Psoas muscle (tissue), 8 donors: ENCODE measurements around the gene INTS13. TPM values are rescaled to one million over a fixed set of nuclear protein-coding genes. Genes with fewer than 3 reads are reported as not detected.
A peak's percentile ranks its signal among the peaks of the same experiment; 100 is the strongest.

Experiments used
- ATAC-seq, 4 donors: fragments of 200-7000 bp; cut with Tn5 transposase; one replicate each; pipeline ENCODE4 v1.9.1; 2020; ENCODE audit warnings: moderate library complexity in 3 of 4, mild to moderate bottlenecking in 2 of 4
- DNase-seq, 2 donors: peaks; one replicate each; pipeline ENCODE4 v3.0.0-alpha.2; 2020
- H3K27ac ChIP-seq: fragments of 200-600 bp; one replicate; pipeline ENCODE4 v1.8.0; 2022
- H3K27me3 ChIP-seq, 3 donors: fragments of 200-600 bp in 1 of 3; one replicate each; pipeline versions ENCODE4 v1.6.1 to v1.8.0; 2013 to 2022; ENCODE audit warnings: low read length in 2 of 3, mild to moderate bottlenecking in 2 of 3, moderate library complexity in 1 of 3; ENCODE audit not compliant: insufficient read depth in 3 of 3
- H3K36me3 ChIP-seq, 2 donors: fragments of 200-600 bp in 1 of 2; one replicate each; pipeline versions ENCODE4 v1.6.1 to v1.8.0; 2013 to 2022; ENCODE audit warnings: low read depth in 1 of 2, mild to moderate bottlenecking in 1 of 2, moderate library complexity in 1 of 2; ENCODE audit not compliant: insufficient read depth in 1 of 2
- H3K4me1 ChIP-seq: fragments of 200-600 bp; one replicate; pipeline ENCODE4 v1.8.0; 2022
- H3K4me3 ChIP-seq: fragments of 200-600 bp; one replicate; pipeline ENCODE4 v1.8.0; 2022; ENCODE audit warnings: mild to moderate bottlenecking
- H3K9me3 ChIP-seq: fragments of 200-600 bp; one replicate; pipeline ENCODE4 v1.8.0; 2022
- WGBS, 3 donors: extraction: QIAGEN DNeasy Blood & Tissue Kit; methylation state at CpG; one replicate each; pipeline versions ENCODE4 v1.1.6 to v1.1.7; 2013; 5-methylcytosine and 5-hydroxymethylcytosine counted together
- intact Hi-C, 2 donors: fragments of 100-400 bp; cut with DNase I; formaldehyde crosslinking; loops; one replicate each; pipeline versions ENCODE4 v1.11.0 to v1.14.2; 2022
- polyA plus RNA-seq, 3 donors: library from polyadenylated mRNA; stranded (reverse); fragments of 200-250 nt; gene quantifications; one replicate each; pipeline ENCODE4 v1.2.3, GENCODE V29; 2013
- total RNA-seq, 4 donors: library from RNA; stranded (reverse); fragmentation: NEBNext Ultra II Directional in 2 of 4; extraction: Animal tissue kit (Norgen Biotek cat#: 25700) in 2 of 4; gene quantifications; one replicate each; pipeline versions ENCODE4 v1.2.1 to v1.2.4, GENCODE V29; 2021 to 2023
- TF ChIP-seq, protein P1 (sequence below): fragments of 200-600 bp; IDR thresholded peaks from one replicate; pipeline ENCODE4 v1.8.0; 2022; ENCODE audit warnings: antibody characterized with exemption
- donor health status: healthy with polysubstance abuse.
- donor health status: DM: no; HTN: no; CAD: no; lungs with moderate emphysema.
- donor health status: Bipolar disorder and iron deficiency.
- donor health status: healthy.
- donor health status: DM: yes; HTN: yes; CAD: no.
- donor health status: DM: no; HTN: no; CAD: no.
- donor health status: DM: no; HTN: no; CAD: no.
- donor health status: DM: yes; HTN: yes; CAD: no.

INTS13 gene
- total and polyA plus RNA-seq, 7 donors = 21.0 to 35.4 (median 24.6) TPM

- TF ChIP-seq, protein P1, sequence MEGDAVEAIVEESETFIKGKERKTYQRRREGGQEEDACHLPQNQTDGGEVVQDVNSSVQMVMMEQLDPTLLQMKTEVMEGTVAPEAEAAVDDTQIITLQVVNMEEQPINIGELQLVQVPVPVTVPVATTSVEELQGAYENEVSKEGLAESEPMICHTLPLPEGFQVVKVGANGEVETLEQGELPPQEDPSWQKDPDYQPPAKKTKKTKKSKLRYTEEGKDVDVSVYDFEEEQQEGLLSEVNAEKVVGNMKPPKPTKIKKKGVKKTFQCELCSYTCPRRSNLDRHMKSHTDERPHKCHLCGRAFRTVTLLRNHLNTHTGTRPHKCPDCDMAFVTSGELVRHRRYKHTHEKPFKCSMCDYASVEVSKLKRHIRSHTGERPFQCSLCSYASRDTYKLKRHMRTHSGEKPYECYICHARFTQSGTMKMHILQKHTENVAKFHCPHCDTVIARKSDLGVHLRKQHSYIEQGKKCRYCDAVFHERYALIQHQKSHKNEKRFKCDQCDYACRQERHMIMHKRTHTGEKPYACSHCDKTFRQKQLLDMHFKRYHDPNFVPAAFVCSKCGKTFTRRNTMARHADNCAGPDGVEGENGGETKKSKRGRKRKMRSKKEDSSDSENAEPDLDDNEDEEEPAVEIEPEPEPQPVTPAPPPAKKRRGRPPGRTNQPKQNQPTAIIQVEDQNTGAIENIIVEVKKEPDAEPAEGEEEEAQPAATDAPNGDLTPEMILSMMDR = no peak
- intact Hi-C loops = no loop called here
- Histone ChIP-seq H3K36me3 (peaks cover 3 to 15% of the 10 kb centered on the region in 2 donors), H3K27ac (no peak overlapping the region), H3K4me3 (no peak overlapping the region), H3K9me3 (no peaks in the 10 kb centered on the region), H3K27me3 (no peaks in the 10 kb centered on the region), H3K4me1 (no peaks in the 10 kb centered on the region)
- DNase-seq (no peak), ATAC-seq (no peak)
- 70 to 84% (median 77%) methylated on average over 4 of the region's 4 CpGs for WGBS, 3 donors
Observed at GRCh38 chr12:26895672-26896071, 42.1 kb downstream of the INTS13 start.

DNA sequence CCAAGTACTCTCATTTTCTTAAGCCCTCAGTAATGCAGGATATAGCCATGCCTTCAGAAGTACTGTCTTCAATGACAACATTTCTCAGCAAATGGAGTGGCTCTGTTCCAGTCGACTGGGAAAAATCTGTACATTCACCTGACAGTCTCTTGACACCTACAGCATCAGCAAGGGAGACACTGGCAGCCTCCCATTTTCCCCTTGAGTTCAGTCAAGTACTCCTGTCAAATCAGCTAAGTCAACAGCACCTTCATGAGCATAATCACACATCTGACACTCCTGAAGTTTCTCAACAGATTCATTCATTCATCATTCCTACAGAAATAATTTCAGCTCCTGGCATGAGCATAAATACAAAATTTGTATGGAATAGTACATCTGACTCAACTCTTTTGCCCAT lies 46.1 kb downstream of the INTS13 start:
- Histone ChIP-seq H3K27me3 (no peaks in the 10 kb centered on the region), H3K9me3 (no peaks in the 10 kb centered on the region), H3K4me1 (no peaks in the 10 kb centered on the region), H3K36me3 (no peaks in the 10 kb centered on the region), H3K27ac (no peak overlapping the region), H3K4me3 (no peak overlapping the region)
- WGBS, 3 donors = 38 to 85% (median 83%) methylated on average over 1 of the region's 1 CpG
- TF ChIP-seq, protein P1 = no peak
- no peak for DNase-seq
- intact Hi-C loops = no loop called here
- ATAC-seq = no peak

- H3K4me3 ChIP-seq = no peak overlapping the region
- H3K27me3 ChIP-seq = no peaks in the 10 kb centered on the region
- H3K27ac ChIP-seq = no peak overlapping the region
- no peaks in the 10 kb centered on the region for H3K9me3 ChIP-seq
- TF ChIP-seq, protein P1 = no peak
- 74 to 77% (median 77%) methylated on average over 5 of the region's 5 CpGs for WGBS, 3 donors
- no peaks in the 10 kb centered on the region for H3K36me3 ChIP-seq
- no peaks in the 10 kb centered on the region for H3K4me1 ChIP-seq
- DNase-seq = no peak
- ATAC-seq = peak in 1 of 4 donors; percentile 71
- intact Hi-C loops = no loop called here
Observed at GRCh38 chr12:26890784-26891183, 47.0 kb downstream of the INTS13 start.

DNA sequence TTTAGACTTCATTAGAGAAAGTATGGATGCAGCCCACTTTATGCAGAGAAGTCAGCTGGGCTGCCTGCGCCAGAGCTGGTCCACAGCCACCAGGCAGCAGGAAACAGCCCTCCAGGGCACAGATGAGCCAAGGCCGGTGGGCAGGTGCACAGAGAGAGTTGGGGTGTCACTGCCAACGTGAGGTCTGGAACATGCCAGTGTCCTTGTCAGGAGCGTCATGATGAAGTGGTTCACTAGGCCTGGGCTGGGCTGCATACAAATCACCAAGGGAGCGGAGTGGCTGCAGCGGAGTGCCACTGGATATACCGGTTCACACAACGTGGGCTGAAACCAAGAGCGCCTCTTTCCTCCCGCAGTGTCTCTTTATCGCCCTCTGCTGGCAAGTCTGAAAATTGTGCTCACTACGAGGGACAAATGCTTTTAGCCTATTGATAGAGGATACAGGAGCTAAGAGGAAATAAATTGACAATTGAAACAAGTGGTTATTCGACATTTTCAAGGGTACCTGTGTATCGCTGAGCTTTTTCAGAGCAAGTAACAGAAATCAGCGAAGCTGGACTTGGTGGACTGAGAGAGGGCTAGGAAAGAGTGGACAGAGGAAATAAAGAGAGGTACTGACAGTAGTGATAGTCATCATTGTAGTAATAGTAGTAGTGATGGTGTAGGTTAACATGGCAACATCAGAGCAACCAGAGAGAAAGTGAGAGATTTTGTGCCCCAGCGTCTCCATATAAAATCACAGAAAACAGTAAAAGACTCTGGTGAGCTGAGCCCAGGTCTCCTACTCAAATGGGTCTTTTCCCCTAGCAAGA lies 52.8 kb downstream of the INTS13 start:
- 9 to 13% (median 10%) methylated on average over 16 of the region's 16 CpGs for WGBS, 3 donors
- H3K36me3 ChIP-seq = no peaks in the 10 kb centered on the region
- H3K4me1 ChIP-seq = no peaks in the 10 kb centered on the region
- no peak overlapping the region for H3K27ac ChIP-seq
- no peaks in the 10 kb centered on the region for H3K27me3 ChIP-seq
- H3K9me3 ChIP-seq = no peaks in the 10 kb centered on the region
- intact Hi-C loops = loop anchor here (1.0 to 2.0 kb wide), 2 partner anchors 30 to 32 kb away; no protein-coding TSS in a partner anchor
- ATAC-seq = peak; percentile 90 to 98 (median 95)
- DNase-seq = peak; percentile 66 to 79
- TF ChIP-seq, protein P1 = peak; percentile 94
- H3K4me3 ChIP-seq = no peak overlapping the region
